Right atrium auricular region (tissue), 2 donors: Measurements from ENCODE around the gene ASB13. TPM values are rescaled to one million over a fixed set of nuclear protein-coding genes. Genes with fewer than 3 reads are reported as not detected.
A peak's percentile ranks its signal among the peaks of the same experiment; 100 is the strongest.

Source experiments
- DNase-seq: peaks from one replicate; pipeline ENCODE4 v3.0.0-alpha.2; 2019; ENCODE audit warnings: low spot score
- H3K27ac ChIP-seq, 2 donors: fragments of 200-600 bp; sonication (generic); 1 replicate in 1 of 2; 2 replicates in 1 of 2; pipeline ENCODE4 v1.5.1; 2016 to 2019
- H3K27me3 ChIP-seq, 2 donors: fragments of 200-600 bp; sonication (generic); one replicate each; pipeline versions ENCODE4 v1.5.1 to v1.6.0; 2017 to 2019
- H3K36me3 ChIP-seq: fragments of 200-600 bp; sonication (generic); one replicate; pipeline ENCODE4 v1.5.1; 2016
- H3K4me1 ChIP-seq, 2 donors: fragments of 200-600 bp; sonication (generic); one replicate each; pipeline versions ENCODE4 v1.5.1 to v1.6.0; 2017 to 2019
- H3K4me3 ChIP-seq, 2 donors: fragments of 200-600 bp; sonication (generic); 1 replicate in 1 of 2; 2 replicates in 1 of 2; pipeline ENCODE4 v1.5.1; 2017 to 2019; ENCODE audit warnings: mild to moderate bottlenecking in 1 of 2, moderate library complexity in 1 of 2
- H3K9me3 ChIP-seq, 2 donors: fragments of 200-600 bp; sonication (generic); one replicate each; pipeline ENCODE4 v1.5.1; 2019
- CTCF ChIP-seq, 2 donors: fragments of 200-600 bp; sonication (generic); IDR thresholded peaks; one replicate each; pipeline ENCODE4 v1.5.1; 2019; ENCODE audit warnings: antibody characterized with exemption in 2 of 2
- total RNA-seq, 2 donors: library from RNA; depleted of rRNA; stranded (reverse); fragments of >200 nt; gene quantifications; one replicate each; pipeline ENCODE4 v1.1.0, GENCODE V29; 2016

ASB13 gene
- total RNA-seq, 2 donors from 2014 or later, result 10.5 to 14.3 TPM

- TF ChIP-seq CTCF (IDR thresholded peaks at IDR 0.05), result no peak
- no peak overlapping the region for H3K4me3 ChIP-seq
- no peak for DNase-seq
- no peaks in the 10 kb centered on the region for H3K27me3 ChIP-seq
- H3K36me3 ChIP-seq, result peaks cover 11% of the 10 kb centered on the region
- H3K9me3 ChIP-seq, result no peaks in the 10 kb centered on the region
- peaks cover 0 to 24% of the 10 kb centered on the region in 2 donors for H3K4me1 ChIP-seq
- no peak overlapping the region for H3K27ac ChIP-seq
Measured at GRCh38 chr10:5649746-5650145, 16.6 kb downstream of the ASB13 start.

- no peaks in the 10 kb centered on the region for H3K9me3 ChIP-seq
- peaks cover 0 to 34% of the 10 kb centered on the region in 2 donors for H3K4me1 ChIP-seq
- no peak for DNase-seq
- no peak overlapping the region for H3K27ac ChIP-seq
- H3K36me3 ChIP-seq, result peaks cover 20% of the 10 kb centered on the region
- no peak overlapping the region for H3K4me3 ChIP-seq
- no peak for TF ChIP-seq CTCF (IDR thresholded peaks at IDR 0.05)
- no peaks in the 10 kb centered on the region for H3K27me3 ChIP-seq
Measured at GRCh38 chr10:5648494-5649457, 17.6 kb downstream of the ASB13 start.

GRCh38 chr10:5647507-5648240 is 18.7 kb downstream of the ASB13 start:
- no peak for TF ChIP-seq CTCF (IDR thresholded peaks at IDR 0.05)
- Histone ChIP-seq H3K27ac (peak overlapping the region in 1 of 2 donors; percentile 71), H3K4me1 (peaks cover 0 to 41% of the 10 kb centered on the region in 2 donors), H3K36me3 (peaks cover 20% of the 10 kb centered on the region), H3K4me3 (no peak overlapping the region), H3K9me3 (no peaks in the 10 kb centered on the region), H3K27me3 (no peaks in the 10 kb centered on the region)
- DNase-seq, result no peak

GRCh38 chr10:5645944-5646617 is 20.3 kb downstream of the ASB13 start:
- no peak overlapping the region for H3K4me3 ChIP-seq
- no peak for DNase-seq
- H3K27me3 ChIP-seq, result no peaks in the 10 kb centered on the region
- H3K27ac ChIP-seq, result peak overlapping the region; percentile 62 to 71
- no peaks in the 10 kb centered on the region for H3K9me3 ChIP-seq
- TF ChIP-seq CTCF (IDR thresholded peaks at IDR 0.05), result no peak
- peaks cover 0 to 41% of the 10 kb centered on the region in 2 donors for H3K4me1 ChIP-seq
- H3K36me3 ChIP-seq, result peaks cover 34% of the 10 kb centered on the region

- H3K36me3 ChIP-seq, result peaks cover 40% of the 10 kb centered on the region
Measured at GRCh38 chr10:5645375-5645774, 21.0 kb downstream of the ASB13 start.

More at GRCh38 chr10:5645375-5645774, 21.0 kb downstream of the ASB13 start:
- Histone ChIP-seq H3K4me3 (no peak overlapping the region), H3K4me1 (peaks cover 0 to 41% of the 10 kb centered on the region in 2 donors), H3K9me3 (no peaks in the 10 kb centered on the region), H3K27ac (peak overlapping the region; percentile 62 to 71), H3K27me3 (no peaks in the 10 kb centered on the region)
- DNase-seq, result peak; percentile 78
- TF ChIP-seq CTCF (IDR thresholded peaks at IDR 0.05), result no peak
